ENCODE data around the gene SLC41A3. TPM values are rescaled to one million over a fixed set of nuclear protein-coding genes. Genes with fewer than 3 reads are reported as not detected.
"Not testable (repeated sequence)": the region's sequence is repeated elsewhere in the genome, so short reads cannot be mapped to it uniquely, and the experiment has no call there.

The SLC41A3 gene
- total RNA-seq, 1 experiment from 2014 or later: 41.3 TPM

- no peak overlapping the region for H3K4me3 Mint-ChIP-seq (ENCODE audit: unreplicated experiment)
- ChIA-PET CTCF (no interaction called here), POLR2A (no interaction called here)
- Histone ChIP-seq H3K4me1 (no peaks in the 10 kb centered on the region), H3K36me3 (ENCODE audit: control insufficient read depth, insufficient read depth, low read length) (no peaks in the 10 kb centered on the region), H3K27me3 (replicated peaks; ENCODE audit: control insufficient read depth, insufficient read depth, low read length) (no peaks in the 10 kb centered on the region), H3K4me3 (ENCODE audit: low read depth, low read length) (no peak overlapping the region), H3K9me3 (no peaks in the 10 kb centered on the region)
- no peaks in the 10 kb centered on the region for H3K27me3 Mint-ChIP-seq (ENCODE audit: insufficient read depth, unreplicated experiment)
- no peak for TF ChIP-seq CTCF (IDR thresholded peaks at IDR 0.05; ENCODE audit: insufficient read depth in 1 of 2, low read depth in 1 of 2, low read length in 1 of 2, severe bottlenecking in 1 of 2, unreplicated experiment in 1 of 2)
- no peak overlapping the region for H3K27ac Mint-ChIP-seq (ENCODE audit: unreplicated experiment)
- no TSS peak for BruUV-seq (replicated peaks)
- intact Hi-C loops (cut with micrococcal nuclease; ENCODE audit: unreplicated experiment): no loop called here
- no peaks in the 10 kb centered on the region for H3K9me3 Mint-ChIP-seq (ENCODE audit: unreplicated experiment)
- DNase-seq: no peak
- H3K4me1 Mint-ChIP-seq (ENCODE audit: low read depth, unreplicated experiment): no peaks in the 10 kb centered on the region
- H3K36me3 Mint-ChIP-seq (ENCODE audit: insufficient read depth, unreplicated experiment): no peaks in the 10 kb centered on the region
These were observed 118.4 kb downstream of the SLC41A3 start for GRCh38 chr3:125965505-125965904.

GRCh38 chr3:125963834-125964233 lies 120.1 kb downstream of the SLC41A3 start:
- H3K27ac Mint-ChIP-seq (ENCODE audit: unreplicated experiment); H3K27me3 ChIP-seq (replicated peaks; ENCODE audit: control insufficient read depth, insufficient read depth, low read length); DNase-seq; H3K4me1 Mint-ChIP-seq (ENCODE audit: low read depth, unreplicated experiment); H3K9me3 ChIP-seq; H3K4me3 ChIP-seq (ENCODE audit: low read depth, low read length); BruUV-seq (replicated peaks); CTCF ChIA-PET; H3K9me3 Mint-ChIP-seq (ENCODE audit: unreplicated experiment); H3K4me1 ChIP-seq; H3K36me3 ChIP-seq (ENCODE audit: control insufficient read depth, insufficient read depth, low read length); intact Hi-C loops (cut with micrococcal nuclease; ENCODE audit: unreplicated experiment); H3K27me3 Mint-ChIP-seq (ENCODE audit: insufficient read depth, unreplicated experiment); H3K36me3 Mint-ChIP-seq (ENCODE audit: insufficient read depth, unreplicated experiment); H3K4me3 Mint-ChIP-seq (ENCODE audit: unreplicated experiment); POLR2A ChIA-PET: not testable (repeated sequence)

GRCh38 chr3:125961289-125961589 lies 122.7 kb downstream of the SLC41A3 start:
- Histone ChIP-seq H3K4me1 (no peaks in the 10 kb centered on the region), H3K36me3 (ENCODE audit: control insufficient read depth, insufficient read depth, low read length) (no peaks in the 10 kb centered on the region), H3K27me3 (replicated peaks; ENCODE audit: control insufficient read depth, insufficient read depth, low read length) (no peaks in the 10 kb centered on the region), H3K4me3 (ENCODE audit: low read depth, low read length) (no peak overlapping the region), H3K9me3 (no peaks in the 10 kb centered on the region)
- ChIA-PET CTCF (no interaction called here), POLR2A (no interaction called here)
- no peak overlapping the region for H3K27ac Mint-ChIP-seq (ENCODE audit: unreplicated experiment)
- BruUV-seq (replicated peaks): no TSS peak
- DNase-seq: no peak
- TF ChIP-seq CTCF (IDR thresholded peaks at IDR 0.05; ENCODE audit: insufficient read depth in 1 of 2, low read depth in 1 of 2, low read length in 1 of 2, severe bottlenecking in 1 of 2, unreplicated experiment in 1 of 2): no peak
- H3K4me3 Mint-ChIP-seq (ENCODE audit: unreplicated experiment): no peak overlapping the region
- H3K4me1 Mint-ChIP-seq (ENCODE audit: low read depth, unreplicated experiment): no peaks in the 10 kb centered on the region
- no peaks in the 10 kb centered on the region for H3K9me3 Mint-ChIP-seq (ENCODE audit: unreplicated experiment)
- H3K27me3 Mint-ChIP-seq (ENCODE audit: insufficient read depth, unreplicated experiment): no peaks in the 10 kb centered on the region
- no peaks in the 10 kb centered on the region for H3K36me3 Mint-ChIP-seq (ENCODE audit: insufficient read depth, unreplicated experiment)
- intact Hi-C loops (cut with micrococcal nuclease; ENCODE audit: unreplicated experiment): no loop called here
